Cerebellar nuclear complex (tissue), 1 donor: ENCODE results near the gene GDNF.

Source experiments
- DNase-seq, 2 experiments: peaks; one replicate each; lab custom pipeline; 2025; lab: John Stamatoyannopoulos, UW

The GDNF gene

GRCh38 chr5:37846786-37847310 is 7.0 kb upstream of the GDNF start:
- no peak for DNase-seq

- DNase-seq = no peak
These were observed 4.2 kb upstream of the GDNF start for GRCh38 chr5:37844009-37844408.

GRCh38 chr5:37842048-37842447 is 2.2 kb upstream of the GDNF start:
- DNase-seq = no peak

DNA sequence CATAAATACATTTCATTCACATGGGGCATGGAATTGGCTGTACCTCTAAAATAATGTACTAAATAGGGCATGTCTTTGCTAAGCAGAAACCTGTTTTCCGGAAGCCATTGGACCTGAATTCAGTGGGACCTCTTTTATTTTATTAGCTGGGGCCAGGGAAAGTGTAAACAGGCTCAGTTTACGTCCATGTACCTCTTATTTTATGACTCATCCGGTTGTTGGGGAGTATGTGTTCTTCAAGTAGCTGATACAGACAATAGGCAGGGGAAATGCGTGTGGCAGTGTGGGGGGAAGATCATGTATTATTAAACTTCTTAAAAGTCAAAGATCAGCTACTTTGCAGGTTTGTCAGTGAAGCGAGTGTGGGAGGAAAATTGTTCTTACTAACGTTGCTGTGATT is 1.4 kb upstream of the GDNF start:
- no peak for DNase-seq

DNA sequence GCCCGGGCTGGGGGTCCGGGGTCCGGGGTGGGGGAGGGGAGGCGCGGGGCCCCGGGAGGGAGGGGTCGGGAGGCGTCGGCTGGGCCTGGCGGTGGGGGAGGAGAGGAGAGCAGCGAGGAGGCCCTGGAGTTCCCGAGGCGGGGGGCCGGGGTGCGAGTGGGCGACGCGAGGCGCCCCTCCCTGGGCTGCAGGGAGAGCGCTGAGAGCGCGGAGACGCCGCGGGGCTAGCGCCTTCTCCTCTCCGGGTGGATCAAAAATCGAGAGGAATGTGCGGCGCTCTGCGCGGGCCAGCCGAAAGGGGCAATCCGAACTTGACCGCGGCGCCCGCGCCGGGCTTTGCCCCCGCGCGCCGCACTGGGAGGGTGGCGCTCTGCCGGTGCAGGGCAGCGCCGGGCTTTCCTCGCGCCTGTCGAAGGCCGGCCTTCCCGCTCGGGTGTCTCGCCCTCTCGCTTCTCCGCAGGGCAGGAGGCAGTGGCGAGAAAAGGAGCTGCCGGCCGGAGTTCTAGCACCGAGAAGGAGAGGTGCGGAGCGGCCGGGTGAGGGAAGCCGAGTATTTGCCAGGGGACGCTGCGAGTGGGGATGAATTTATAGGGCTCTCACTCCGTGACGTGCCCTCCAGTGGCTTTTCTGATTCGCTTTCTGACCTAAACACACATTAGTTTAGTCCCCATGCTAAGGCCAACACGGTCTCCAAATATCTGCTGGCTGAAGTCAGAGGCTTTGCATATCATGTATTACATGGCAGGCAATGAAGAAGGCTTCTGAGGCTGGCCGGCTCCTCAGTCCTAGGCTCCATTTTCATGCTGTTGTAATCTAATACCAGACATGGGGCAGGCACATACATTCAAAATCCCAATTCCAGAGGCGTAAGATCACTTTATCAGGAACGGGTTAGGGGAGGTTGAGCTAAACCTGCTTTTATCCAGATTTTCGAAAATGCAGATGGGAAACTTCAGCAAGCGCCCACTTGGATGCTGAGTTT is 503 bp upstream of the GDNF start:
- DNase-seq = peak in 1 of 2 experiments; percentile 17

DNA sequence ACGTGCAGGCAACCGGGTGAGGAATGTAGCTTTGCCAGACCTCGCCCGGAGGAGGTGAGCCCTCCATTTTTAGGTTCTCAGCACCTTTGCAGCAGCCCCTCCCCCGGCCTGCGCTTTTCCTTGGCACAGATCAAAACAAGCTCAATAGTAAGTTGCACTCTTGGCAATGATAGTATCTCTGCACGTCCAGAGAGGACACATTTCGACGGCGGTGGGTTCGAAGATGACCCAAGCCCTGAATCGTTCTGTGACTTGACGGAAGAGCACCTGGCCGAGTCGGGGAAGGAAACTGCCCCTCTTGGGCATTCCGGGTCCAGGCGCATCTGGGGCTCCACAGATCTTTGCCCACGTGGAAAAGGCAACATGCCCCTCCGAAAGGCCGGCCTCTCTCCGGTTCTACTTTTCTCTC is 904 bp downstream of the GDNF start:
- no peak for DNase-seq

DNA sequence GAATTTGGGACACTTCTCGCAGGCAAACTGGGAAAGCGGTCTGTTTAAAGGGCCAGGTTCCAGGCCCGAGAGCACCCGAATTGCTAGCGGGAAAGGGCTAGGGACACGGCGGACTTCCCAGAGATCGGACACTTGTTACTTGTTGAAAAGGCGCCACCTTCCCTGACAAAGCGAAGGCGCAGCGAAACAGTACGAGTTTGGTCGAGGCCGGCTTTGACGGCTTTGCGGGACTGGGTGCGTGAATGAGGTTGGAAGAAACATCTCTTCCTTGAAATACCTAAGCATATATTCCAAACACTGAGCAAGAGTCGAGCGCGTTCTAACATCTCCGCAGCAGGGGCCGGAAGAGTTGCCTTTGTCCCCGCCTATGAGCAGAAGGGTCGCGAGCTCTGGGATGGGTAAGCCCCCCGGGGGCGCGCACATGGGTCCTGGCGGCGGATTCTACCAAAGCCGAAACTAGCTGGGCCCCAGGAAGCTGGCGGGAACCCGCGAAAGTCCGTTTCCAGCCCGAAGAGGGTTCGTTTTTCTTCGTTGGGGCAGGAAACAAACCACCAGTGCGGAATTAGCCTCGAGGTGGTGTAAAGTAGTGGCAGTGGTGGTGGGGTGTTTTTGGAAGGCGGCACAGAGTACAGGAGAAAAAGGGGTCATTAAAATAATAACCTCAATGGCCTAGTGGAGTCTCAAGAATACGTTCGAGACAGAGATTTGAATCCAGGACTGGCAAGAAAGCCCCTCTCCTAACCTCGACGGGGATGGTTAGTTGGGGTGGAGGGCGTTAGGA is 1.5 kb downstream of the GDNF start:
- DNase-seq = no peak

DNA sequence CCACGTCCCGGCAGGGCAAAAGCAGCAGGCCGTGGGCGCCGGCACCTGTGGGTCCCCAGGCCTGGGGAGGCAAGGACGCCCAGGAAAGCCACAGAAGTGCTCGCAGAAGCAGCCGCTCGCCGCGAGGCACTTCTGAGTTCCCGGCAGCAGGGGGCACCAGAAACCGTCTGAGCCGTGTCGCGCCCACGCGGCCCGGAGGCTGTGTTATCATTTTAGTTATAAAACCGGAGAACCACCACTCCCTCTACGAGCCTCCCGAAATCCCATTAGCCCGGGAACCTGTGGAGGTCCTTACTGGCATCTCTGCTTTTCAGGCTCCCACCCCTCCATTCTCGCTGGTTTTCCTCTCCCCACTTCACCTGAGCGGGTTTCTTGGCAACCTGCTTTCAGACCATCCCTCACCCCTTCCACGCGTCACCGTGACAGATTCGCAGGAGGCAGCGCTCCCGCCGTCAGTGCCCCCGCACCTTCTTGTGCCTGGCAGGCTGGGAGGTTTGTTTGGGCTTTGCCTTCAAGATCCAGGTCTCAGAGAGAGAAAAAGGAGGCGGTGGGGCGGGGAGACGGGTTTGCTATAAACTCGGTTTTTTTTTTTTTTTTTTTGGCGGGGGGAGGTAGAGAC is 2.3 kb downstream of the GDNF start:
- DNase-seq = peak in 1 of 2 experiments; percentile 36

DNA sequence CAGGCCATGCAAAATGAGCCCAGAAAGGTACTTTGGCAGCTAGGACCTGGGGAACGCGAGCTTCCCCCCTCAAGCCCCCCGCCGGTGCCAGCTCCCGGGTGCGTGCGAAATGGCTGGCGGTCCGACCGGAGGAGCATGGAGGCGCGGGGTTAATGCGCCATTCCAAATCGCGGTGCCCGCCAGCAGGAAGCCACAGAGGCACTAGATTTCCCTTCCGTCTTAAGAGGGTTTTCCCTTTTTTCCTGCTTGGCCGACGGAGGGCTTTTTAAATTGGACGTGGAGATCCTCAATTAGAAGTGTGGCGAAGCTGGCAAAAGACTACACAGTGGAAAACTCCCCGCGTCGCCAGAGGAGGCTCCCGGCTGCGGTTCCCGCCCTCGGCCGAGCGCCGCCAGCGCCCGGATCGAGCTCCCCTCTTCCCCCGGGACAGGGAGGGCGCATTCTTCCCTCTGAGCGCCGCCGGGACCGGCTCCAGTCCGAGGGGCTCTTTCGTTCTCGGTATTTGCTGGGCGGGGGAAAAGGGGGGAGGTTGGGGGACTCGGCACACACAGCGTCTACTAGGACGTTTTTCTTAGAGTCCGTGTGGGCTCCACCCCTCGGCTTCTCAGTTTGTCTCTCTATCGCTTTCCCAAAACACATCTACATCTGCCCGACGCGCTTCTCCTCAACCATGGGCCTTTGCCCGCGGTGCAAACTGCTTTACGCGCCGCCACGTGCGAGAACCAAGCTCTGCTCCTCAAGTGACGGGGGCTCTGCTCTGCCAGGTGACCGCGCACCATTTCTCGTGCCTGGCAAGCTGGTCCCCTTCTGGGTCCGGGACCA is 3.0 kb downstream of the GDNF start:
- DNase-seq = no peak

DNA sequence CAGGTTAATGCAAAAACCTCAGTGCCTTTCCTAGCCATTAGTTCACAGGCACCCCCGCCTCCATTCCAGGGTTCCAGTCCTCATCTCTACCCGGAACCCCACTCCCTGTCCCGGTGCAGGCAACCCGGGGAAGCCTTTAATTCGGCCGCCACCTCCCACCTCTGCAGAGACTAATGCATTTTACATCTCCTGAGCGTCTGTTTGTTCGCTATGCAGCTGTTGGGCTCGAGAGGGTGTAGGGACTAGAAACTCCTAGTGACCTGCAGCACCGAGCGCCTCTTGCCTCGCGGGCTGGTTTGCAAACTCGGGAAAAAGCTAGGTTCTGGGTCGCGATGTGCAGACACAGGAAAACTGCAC is 3.6 kb downstream of the GDNF start:
- no peak for DNase-seq

DNA sequence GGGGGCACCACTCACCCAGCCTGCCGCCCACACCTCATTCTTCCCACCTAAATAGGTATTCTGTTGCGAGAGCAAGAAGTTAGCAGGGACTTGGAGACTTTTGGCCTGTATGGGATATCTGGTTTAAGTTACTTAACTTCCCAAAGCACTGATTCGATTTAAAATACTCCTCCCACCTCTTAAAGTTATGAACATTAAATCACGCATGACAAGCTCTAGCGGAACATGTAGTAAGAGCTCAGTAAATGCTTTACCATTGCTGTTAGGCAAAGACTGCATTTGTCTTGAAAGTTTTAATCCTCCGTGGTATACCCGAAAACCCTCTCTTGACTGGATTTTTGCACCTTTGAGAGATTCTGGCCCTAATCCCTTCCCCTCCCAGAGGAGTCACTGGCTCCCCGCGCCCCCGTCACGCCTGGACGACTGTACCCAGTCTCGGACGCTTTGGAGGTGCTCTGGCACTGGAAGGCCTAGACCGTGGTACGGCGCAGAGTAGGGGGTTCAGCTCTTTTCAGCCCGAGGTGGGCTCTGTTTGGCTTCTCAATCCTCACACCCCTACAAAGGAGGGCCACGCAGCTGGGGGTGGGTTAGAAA is 4.4 kb downstream of the GDNF start:
- DNase-seq = no peak

- DNase-seq = no peak
These were observed 5.1 kb downstream of the GDNF start for GRCh38 chr5:37834542-37835379.

- no peak for DNase-seq
These were observed 5.9 kb downstream of the GDNF start for GRCh38 chr5:37833990-37834389.

GRCh38 chr5:37831821-37832534 is 7.9 kb downstream of the GDNF start:
- no peak for DNase-seq

DNA sequence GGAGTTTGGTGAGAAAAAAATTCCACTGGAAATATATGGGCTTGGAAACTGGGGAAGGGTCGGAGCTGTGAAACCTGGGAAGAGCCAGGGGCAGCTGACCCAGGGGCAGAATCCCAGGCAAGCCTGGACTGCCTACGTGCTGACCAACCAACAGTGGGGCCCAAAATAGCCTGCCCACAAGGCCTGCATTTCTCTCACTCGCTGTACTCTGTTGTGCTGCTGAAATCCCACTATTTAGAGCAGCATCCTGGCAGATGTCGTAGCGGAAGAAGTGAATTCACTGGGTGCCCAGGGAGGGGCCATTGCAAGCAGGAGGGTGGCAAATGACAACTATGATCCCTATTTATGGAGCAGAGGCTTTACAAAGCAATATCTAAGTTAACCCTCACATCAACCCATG is 9.5 kb downstream of the GDNF start:
- DNase-seq = no peak

GRCh38 chr5:37825334-37825915 is 14.4 kb downstream of the GDNF start:
- DNase-seq = no peak

- no peak for DNase-seq
These were observed 16.2 kb downstream of the GDNF start for GRCh38 chr5:37823433-37824152.

GRCh38 chr5:37816883-37817282 is 23.0 kb downstream of the GDNF start:
- DNase-seq = no peak
